GM23338 (cell line): ENCODE measurements around the gene DYNLRB1. TPM values are rescaled to one million over a fixed set of nuclear protein-coding genes. Genes with fewer than 3 reads are reported as not detected.

ENCODE experiments used
- ATAC-seq: fragments of 200-7000 bp; cut with Tn5 transposase; 3 replicates; pipeline ENCODE4 v1.9.1; 2020
- DNase-seq: peaks from one replicate; pipeline ENCODE4 v3.0.0-alpha.2; 2015; ENCODE audit warnings: low spot score
- H2AFZ ChIP-seq: fragments of 200-600 bp; sonication (generic); 2 replicates; pipeline ENCODE4 v1.8.0; 2016; ENCODE audit warnings: antibody characterized with exemption, mild to moderate bottlenecking, moderate library complexity
- H3F3A ChIP-seq: fragments of 200-600 bp; sonication (generic); replicated peaks from 2 replicates; pipeline ENCODE4 v1.8.0; 2017; ENCODE audit warnings: antibody characterized with exemption, mixed run types, low read depth
- H3K27ac ChIP-seq: fragments of 200-600 bp; sonication (generic); 2 replicates; pipeline ENCODE4 v1.6.1; 2016; ENCODE audit warnings: low read depth
- H3K27me3 ChIP-seq: fragments of 200-600 bp; sonication (generic); 2 replicates; pipeline ENCODE4 v1.8.0; 2016; ENCODE audit warnings: mild to moderate bottlenecking, mixed run types, moderate library complexity; ENCODE audit not compliant: insufficient read depth
- H3K36me3 ChIP-seq: fragments of 200-600 bp; sonication (generic); 2 replicates; pipeline ENCODE4 v1.8.0; 2016; ENCODE audit warnings: mild to moderate bottlenecking; ENCODE audit not compliant: insufficient read depth
- H3K4me1 ChIP-seq: fragments of 200-600 bp; sonication (generic); 2 replicates; pipeline ENCODE4 v1.8.0; 2016; ENCODE audit warnings: mild to moderate bottlenecking, moderate library complexity; ENCODE audit not compliant: insufficient read depth
- H3K4me2 ChIP-seq: fragments of 200-600 bp; sonication (generic); 2 replicates; pipeline ENCODE4 v1.7.1; 2017; ENCODE audit warnings: mixed run types
- H3K4me3 ChIP-seq: fragments of 200-600 bp; sonication (generic); 2 replicates; pipeline ENCODE4 v1.6.1; 2016; ENCODE audit warnings: mixed run types
- H3K79me2 ChIP-seq: fragments of 200-600 bp; sonication (generic); replicated peaks from 2 replicates; pipeline ENCODE4 v1.8.0; 2017; ENCODE audit warnings: mild to moderate bottlenecking; ENCODE audit not compliant: insufficient read depth
- H3K9me2 ChIP-seq: fragments of 200-600 bp; sonication (generic); 2 replicates; pipeline ENCODE4 v1.8.0; 2017; ENCODE audit not compliant: insufficient read depth
- H4K20me1 ChIP-seq: fragments of 200-600 bp; sonication (generic); replicated peaks from 2 replicates; pipeline ENCODE4 v1.8.0; 2017; ENCODE audit warnings: mild to moderate bottlenecking; ENCODE audit not compliant: insufficient read depth
- H3K27ac Mint-ChIP-seq: 2 replicates; pipeline ENCODE4 v1.8.0; 2020; ENCODE audit warnings: inconsistent platforms, mild to moderate bottlenecking, moderate library complexity, mixed read lengths
- H3K27me3 Mint-ChIP-seq: 3 replicates; pipeline ENCODE4 v1.8.0; 2022; ENCODE audit warnings: low read depth, mild to moderate bottlenecking, moderate library complexity, mixed read lengths, inconsistent platforms; ENCODE audit not compliant: insufficient read depth, poor library complexity
- H3K36me3 Mint-ChIP-seq: 3 replicates; pipeline ENCODE4 v1.8.0; 2021; ENCODE audit warnings: low read depth, mild to moderate bottlenecking, inconsistent platforms, moderate library complexity, mixed read lengths
- H3K4me1 Mint-ChIP-seq: 3 replicates; pipeline ENCODE4 v1.8.0; 2020; ENCODE audit warnings: mild to moderate bottlenecking, inconsistent platforms, mixed read lengths
- H3K4me3 Mint-ChIP-seq: 3 replicates; pipeline ENCODE4 v1.8.0; 2021; ENCODE audit warnings: moderate library complexity, mild to moderate bottlenecking, inconsistent platforms, mixed read lengths
- H3K9me3 Mint-ChIP-seq: 3 replicates; pipeline ENCODE4 v1.8.0; 2020; ENCODE audit warnings: moderate library complexity, mild to moderate bottlenecking, inconsistent platforms, mixed read lengths
- EZH2phosphoT487 ChIP-seq: fragments of 200-600 bp; sonication (generic); IDR thresholded peaks from one replicate; pipeline ENCODE4 v1.8.1; 2018; ENCODE audit warnings: antibody characterized with exemption; ENCODE audit not compliant: unreplicated experiment
- JUNB ChIP-seq: IDR thresholded peaks from one replicate; pipeline ENCODE4 v1.6.1; 2016; ENCODE audit warnings: antibody characterized with exemption; ENCODE audit not compliant: unreplicated experiment
- NANOG ChIP-seq: IDR thresholded peaks from 2 replicates; pipeline ENCODE4 v1.6.1; 2016; ENCODE audit warnings: antibody characterized with exemption, borderline replicate concordance
- ZNF331 ChIP-seq: fragments of 250-450 bp; sonication (Bioruptor Pico); IDR thresholded peaks from 2 replicates; pipeline ENCODE4 v1.5.0; 2020; ENCODE audit warnings: low read depth, mild to moderate bottlenecking, moderate library complexity
- polyA plus RNA-seq: library from polyadenylated mRNA; unstranded; fragments of >200 nt; fragmentation: Nextera tagmentation; extraction: Ambion mirVana; gene quantifications from 2 replicates; pipeline ENCODE4 v1.2.1, GENCODE V29; 2016
- total RNA-seq: library from RNA; depleted of rRNA; stranded (reverse); fragments of >200 nt; shearing (Covaris generic); gene quantifications from 2 replicates; pipeline ENCODE4 v1.2.3, GENCODE V29; 2014
- TF ChIP-seq, protein P1 (sequence below): IDR thresholded peaks from one replicate; pipeline ENCODE4 v1.6.1; 2018; ENCODE audit warnings: antibody characterized with exemption; ENCODE audit not compliant: unreplicated experiment
- TF ChIP-seq, protein P2 (sequence below): fragments of 250-450 bp; sonication (Bioruptor Pico); IDR thresholded peaks from 2 replicates; pipeline ENCODE4 v1.5.0; 2020; ENCODE audit warnings: mild to moderate bottlenecking, moderate library complexity

The DYNLRB1 gene
- total and polyA plus RNA-seq, 2 experiments from 2014 or later, result 107 to 376 TPM

DNA sequence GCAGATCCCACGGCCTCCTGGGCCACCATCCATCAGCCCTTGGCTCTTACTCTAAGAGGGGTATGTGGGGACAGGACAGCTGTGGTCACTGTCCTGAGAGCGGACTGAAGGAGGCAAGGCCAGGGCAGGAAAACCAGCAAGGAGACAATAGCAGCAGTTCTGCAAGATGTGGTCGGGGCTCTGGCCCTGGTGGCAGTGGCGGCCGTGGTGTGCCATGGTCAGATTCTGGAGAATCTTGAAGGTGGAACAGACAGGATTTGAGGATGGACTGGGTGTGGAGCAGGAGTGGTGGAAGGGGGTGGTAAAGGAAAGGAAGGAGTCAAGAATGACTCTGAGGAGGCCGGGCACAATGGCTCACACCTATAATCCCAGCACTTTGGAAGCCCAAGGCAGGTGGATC, 36.3 kb downstream of the DYNLRB1 start (continued):
- TF ChIP-seq, protein P1, sequence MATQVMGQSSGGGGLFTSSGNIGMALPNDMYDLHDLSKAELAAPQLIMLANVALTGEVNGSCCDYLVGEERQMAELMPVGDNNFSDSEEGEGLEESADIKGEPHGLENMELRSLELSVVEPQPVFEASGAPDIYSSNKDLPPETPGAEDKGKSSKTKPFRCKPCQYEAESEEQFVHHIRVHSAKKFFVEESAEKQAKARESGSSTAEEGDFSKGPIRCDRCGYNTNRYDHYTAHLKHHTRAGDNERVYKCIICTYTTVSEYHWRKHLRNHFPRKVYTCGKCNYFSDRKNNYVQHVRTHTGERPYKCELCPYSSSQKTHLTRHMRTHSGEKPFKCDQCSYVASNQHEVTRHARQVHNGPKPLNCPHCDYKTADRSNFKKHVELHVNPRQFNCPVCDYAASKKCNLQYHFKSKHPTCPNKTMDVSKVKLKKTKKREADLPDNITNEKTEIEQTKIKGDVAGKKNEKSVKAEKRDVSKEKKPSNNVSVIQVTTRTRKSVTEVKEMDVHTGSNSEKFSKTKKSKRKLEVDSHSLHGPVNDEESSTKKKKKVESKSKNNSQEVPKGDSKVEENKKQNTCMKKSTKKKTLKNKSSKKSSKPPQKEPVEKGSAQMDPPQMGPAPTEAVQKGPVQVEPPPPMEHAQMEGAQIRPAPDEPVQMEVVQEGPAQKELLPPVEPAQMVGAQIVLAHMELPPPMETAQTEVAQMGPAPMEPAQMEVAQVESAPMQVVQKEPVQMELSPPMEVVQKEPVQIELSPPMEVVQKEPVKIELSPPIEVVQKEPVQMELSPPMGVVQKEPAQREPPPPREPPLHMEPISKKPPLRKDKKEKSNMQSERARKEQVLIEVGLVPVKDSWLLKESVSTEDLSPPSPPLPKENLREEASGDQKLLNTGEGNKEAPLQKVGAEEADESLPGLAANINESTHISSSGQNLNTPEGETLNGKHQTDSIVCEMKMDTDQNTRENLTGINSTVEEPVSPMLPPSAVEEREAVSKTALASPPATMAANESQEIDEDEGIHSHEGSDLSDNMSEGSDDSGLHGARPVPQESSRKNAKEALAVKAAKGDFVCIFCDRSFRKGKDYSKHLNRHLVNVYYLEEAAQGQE, result no peak

DNA sequence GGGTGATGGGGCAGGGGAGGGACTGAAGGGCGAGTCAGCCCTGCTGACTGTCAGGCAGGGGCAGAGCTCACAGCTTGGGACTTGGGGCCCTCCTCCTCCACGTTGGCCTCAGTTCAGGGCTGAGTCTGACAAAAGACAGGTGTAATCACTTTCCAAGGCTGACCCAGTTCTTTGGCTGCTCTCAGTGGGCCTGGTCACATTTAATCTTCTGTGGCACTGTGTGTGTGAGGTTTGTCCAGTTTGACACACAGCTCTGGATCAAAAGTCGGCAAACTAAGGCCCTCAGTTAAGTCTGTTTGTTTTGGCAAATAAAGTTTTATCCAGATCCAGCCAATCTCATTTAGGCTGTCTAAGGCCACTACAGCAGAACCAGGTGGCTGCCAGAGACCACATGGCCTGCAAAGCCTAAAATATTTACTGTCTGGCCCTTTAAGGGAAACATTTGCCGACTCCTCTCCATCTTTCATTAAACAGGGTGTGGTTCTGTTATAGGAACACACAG, 37.2 kb downstream of the DYNLRB1 start:
- no peak for ATAC-seq
- H3K4me1 Mint-ChIP-seq, result peaks cover 12% of the 10 kb centered on the region
- DNase-seq, result no peak
- H3K27me3 Mint-ChIP-seq, result peaks cover 8% of the 10 kb centered on the region
- H3K9me3 Mint-ChIP-seq, result no peaks in the 10 kb centered on the region
- Histone ChIP-seq H3K4me3 (no peak overlapping the region), H4K20me1 (no peaks in the 10 kb centered on the region), H3K9me2 (no peaks in the 10 kb centered on the region), H3K27me3 (peaks cover 6% of the 10 kb centered on the region; the same call in 1 of the 2 replicates), H3K27ac (no peak overlapping the region), H2AFZ (no peak overlapping the region), H3K4me2 (no peak overlapping the region), H3K79me2 (no peaks in the 10 kb centered on the region), H3F3A (no peaks in the 10 kb centered on the region), H3K4me1 (peaks cover 3% of the 10 kb centered on the region; the same call in 1 of the 2 replicates), H3K36me3 (no peaks in the 10 kb centered on the region)
- TF ChIP-seq EZH2phosphoT487, result no peak
- TF ChIP-seq, protein P1, result no peak
- no peak for TF ChIP-seq JUNB
- TF ChIP-seq, protein P2, sequence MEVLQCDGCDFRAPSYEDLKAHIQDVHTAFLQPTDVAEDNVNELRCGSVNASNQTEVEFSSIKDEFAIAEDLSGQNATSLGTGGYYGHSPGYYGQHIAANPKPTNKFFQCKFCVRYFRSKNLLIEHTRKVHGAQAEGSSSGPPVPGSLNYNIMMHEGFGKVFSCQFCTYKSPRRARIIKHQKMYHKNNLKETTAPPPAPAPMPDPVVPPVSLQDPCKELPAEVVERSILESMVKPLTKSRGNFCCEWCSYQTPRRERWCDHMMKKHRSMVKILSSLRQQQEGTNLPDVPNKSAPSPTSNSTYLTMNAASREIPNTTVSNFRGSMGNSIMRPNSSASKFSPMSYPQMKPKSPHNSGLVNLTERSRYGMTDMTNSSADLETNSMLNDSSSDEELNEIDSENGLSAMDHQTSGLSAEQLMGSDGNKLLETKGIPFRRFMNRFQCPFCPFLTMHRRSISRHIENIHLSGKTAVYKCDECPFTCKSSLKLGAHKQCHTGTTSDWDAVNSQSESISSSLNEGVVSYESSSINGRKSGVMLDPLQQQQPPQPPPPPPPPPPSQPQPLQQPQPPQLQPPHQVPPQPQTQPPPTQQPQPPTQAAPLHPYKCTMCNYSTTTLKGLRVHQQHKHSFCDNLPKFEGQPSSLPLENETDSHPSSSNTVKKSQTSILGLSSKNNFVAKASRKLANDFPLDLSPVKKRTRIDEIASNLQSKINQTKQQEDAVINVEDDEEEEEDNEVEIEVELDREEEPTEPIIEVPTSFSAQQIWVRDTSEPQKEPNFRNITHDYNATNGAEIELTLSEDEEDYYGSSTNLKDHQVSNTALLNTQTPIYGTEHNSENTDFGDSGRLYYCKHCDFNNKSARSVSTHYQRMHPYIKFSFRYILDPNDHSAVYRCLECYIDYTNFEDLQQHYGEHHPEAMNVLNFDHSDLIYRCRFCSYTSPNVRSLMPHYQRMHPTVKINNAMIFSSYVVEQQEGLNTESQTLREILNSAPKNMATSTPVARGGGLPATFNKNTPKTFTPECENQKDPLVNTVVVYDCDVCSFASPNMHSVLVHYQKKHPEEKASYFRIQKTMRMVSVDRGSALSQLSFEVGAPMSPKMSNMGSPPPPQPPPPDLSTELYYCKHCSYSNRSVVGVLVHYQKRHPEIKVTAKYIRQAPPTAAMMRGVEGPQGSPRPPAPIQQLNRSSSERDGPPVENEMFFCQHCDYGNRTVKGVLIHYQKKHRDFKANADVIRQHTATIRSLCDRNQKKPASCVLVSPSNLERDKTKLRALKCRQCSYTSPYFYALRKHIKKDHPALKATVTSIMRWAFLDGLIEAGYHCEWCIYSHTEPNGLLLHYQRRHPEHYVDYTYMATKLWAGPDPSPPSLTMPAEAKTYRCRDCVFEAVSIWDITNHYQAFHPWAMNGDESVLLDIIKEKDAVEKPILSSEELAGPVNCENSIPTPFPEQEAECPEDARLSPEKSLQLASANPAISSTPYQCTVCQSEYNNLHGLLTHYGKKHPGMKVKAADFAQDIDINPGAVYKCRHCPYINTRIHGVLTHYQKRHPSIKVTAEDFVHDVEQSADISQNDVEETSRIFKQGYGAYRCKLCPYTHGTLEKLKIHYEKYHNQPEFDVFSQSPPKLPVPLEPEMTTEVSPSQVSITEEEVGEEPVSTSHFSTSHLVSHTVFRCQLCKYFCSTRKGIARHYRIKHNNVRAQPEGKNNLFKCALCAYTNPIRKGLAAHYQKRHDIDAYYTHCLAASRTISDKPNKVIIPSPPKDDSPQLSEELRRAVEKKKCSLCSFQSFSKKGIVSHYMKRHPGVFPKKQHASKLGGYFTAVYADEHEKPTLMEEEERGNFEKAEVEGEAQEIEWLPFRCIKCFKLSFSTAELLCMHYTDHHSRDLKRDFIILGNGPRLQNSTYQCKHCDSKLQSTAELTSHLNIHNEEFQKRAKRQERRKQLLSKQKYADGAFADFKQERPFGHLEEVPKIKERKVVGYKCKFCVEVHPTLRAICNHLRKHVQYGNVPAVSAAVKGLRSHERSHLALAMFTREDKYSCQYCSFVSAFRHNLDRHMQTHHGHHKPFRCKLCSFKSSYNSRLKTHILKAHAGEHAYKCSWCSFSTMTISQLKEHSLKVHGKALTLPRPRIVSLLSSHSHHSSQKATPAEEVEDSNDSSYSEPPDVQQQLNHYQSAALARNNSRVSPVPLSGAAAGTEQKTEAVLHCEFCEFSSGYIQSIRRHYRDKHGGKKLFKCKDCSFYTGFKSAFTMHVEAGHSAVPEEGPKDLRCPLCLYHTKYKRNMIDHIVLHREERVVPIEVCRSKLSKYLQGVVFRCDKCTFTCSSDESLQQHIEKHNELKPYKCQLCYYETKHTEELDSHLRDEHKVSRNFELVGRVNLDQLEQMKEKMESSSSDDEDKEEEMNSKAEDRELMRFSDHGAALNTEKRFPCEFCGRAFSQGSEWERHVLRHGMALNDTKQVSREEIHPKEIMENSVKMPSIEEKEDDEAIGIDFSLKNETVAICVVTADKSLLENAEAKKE (CRISPR knock-in tag), result no peak
- TF ChIP-seq NANOG, result no peak
- no peak for TF ChIP-seq ZNF331 (CRISPR knock-in tag)
- H3K36me3 Mint-ChIP-seq, result no peaks in the 10 kb centered on the region
- no peak overlapping the region for H3K4me3 Mint-ChIP-seq
- H3K27ac Mint-ChIP-seq, result no peak overlapping the region
